ENCODE measurements around the gene KCNV2.

Gene KCNV2

GRCh38 chr9:2758162-2758897 lies 41.0 kb downstream of the KCNV2 start:
- in situ Hi-C loops (cut with MboI; ENCODE audit: low sequenced_read_pairs) = no loop called here

GRCh38 chr9:2758898-2759510 lies 41.7 kb downstream of the KCNV2 start:
- in situ Hi-C loops (cut with MboI; ENCODE audit: low sequenced_read_pairs) = no loop called here

GRCh38 chr9:2761424-2761823 lies 44.1 kb downstream of the KCNV2 start:
- in situ Hi-C loops (cut with MboI; ENCODE audit: low sequenced_read_pairs) = no loop called here

- in situ Hi-C loops (cut with MboI; ENCODE audit: low sequenced_read_pairs) = no loop called here
These were observed 47.0 kb downstream of the KCNV2 start for GRCh38 chr9:2764353-2764752.

- in situ Hi-C loops (cut with MboI; ENCODE audit: low sequenced_read_pairs) = no loop called here
These were observed 48.1 kb downstream of the KCNV2 start for GRCh38 chr9:2765250-2765880.

- in situ Hi-C loops (cut with MboI; ENCODE audit: low sequenced_read_pairs) = no loop called here
These were observed 50.7 kb downstream of the KCNV2 start for GRCh38 chr9:2767800-2768677.

- in situ Hi-C loops (cut with MboI; ENCODE audit: low sequenced_read_pairs) = no loop called here
These were observed 53.8 kb downstream of the KCNV2 start for GRCh38 chr9:2771087-2771486.

GRCh38 chr9:2771661-2772060 lies 54.4 kb downstream of the KCNV2 start:
- in situ Hi-C loops (cut with MboI; ENCODE audit: low sequenced_read_pairs) = no loop called here

- in situ Hi-C loops (cut with MboI; ENCODE audit: low sequenced_read_pairs) = no loop called here
These were observed 60.1 kb downstream of the KCNV2 start for GRCh38 chr9:2777454-2777853.

GRCh38 chr9:2778816-2779215 lies 61.5 kb downstream of the KCNV2 start:
- in situ Hi-C loops (cut with MboI; ENCODE audit: low sequenced_read_pairs) = no loop called here
